ENCODE data around the gene PER3. TPM values are rescaled to one million over a fixed set of nuclear protein-coding genes. Genes with fewer than 3 reads are reported as not detected.

PER3 gene
- total and polyA plus RNA-seq, 3 donors from 2014 or later: 15.4 to 40.8 (median 32.7) TPM

- TF ChIP-seq POLR2A (IDR thresholded peaks at IDR 0.05) (no peak), CTCF (IDR thresholded peaks at IDR 0.05) (no peak)
- intact Hi-C loops (cut with DNase I; ENCODE audit: low total_unique reads): no loop called here
- Histone ChIP-seq H3K36me3 (ENCODE audit: low read depth, missing control alignments) (no peaks in the 10 kb centered on the region), H3K9me3 (no peaks in the 10 kb centered on the region), H3K27ac (peak overlapping the region; percentile 80 to 91), H3K4me1 (peaks cover 11% of the 10 kb centered on the region), H3K4me3 (peak overlapping the region; percentile 86 to 96), H3K27me3 (no peaks in the 10 kb centered on the region)
- 20 to 25% methylated on average over 6 of the region's 6 CpGs for WGBS, 2 donors
- DNase-seq: no peak
These were observed 13.5 kb upstream of the PER3 start for GRCh38 chr1:7770669-7770996.

- DNase-seq: peak; percentile 92
- intact Hi-C loops (cut with DNase I; ENCODE audit: low total_unique reads): no loop called here
- H3K9me3 ChIP-seq: no peaks in the 10 kb centered on the region
- H3K27me3 ChIP-seq: no peaks in the 10 kb centered on the region
- WGBS, 2 donors: 0 to 1% methylated on average over 8 to 44 of the region's 97 CpGs
- H3K4me1 ChIP-seq: peaks cover 11% of the 10 kb centered on the region
- no peaks in the 10 kb centered on the region for H3K36me3 ChIP-seq (ENCODE audit: low read depth, missing control alignments)
- TF ChIP-seq POLR2A (IDR thresholded peaks at IDR 0.05): no peak
- TF ChIP-seq CTCF (IDR thresholded peaks at IDR 0.05): no peak
- H3K27ac ChIP-seq: peak within 1 kb of the TSS; percentile 80 to 91
- H3K4me3 ChIP-seq: peak within 1 kb of the TSS; percentile 86 to 96
These were observed 12.9 kb upstream of the PER3 start, which contains the start of gene VAMP3 for GRCh38 chr1:7770997-7771822. VAMP3 (plus strand) TSS chr1:7771296; CDS start chr1:7771384, 88 bp downstream.

DNA sequence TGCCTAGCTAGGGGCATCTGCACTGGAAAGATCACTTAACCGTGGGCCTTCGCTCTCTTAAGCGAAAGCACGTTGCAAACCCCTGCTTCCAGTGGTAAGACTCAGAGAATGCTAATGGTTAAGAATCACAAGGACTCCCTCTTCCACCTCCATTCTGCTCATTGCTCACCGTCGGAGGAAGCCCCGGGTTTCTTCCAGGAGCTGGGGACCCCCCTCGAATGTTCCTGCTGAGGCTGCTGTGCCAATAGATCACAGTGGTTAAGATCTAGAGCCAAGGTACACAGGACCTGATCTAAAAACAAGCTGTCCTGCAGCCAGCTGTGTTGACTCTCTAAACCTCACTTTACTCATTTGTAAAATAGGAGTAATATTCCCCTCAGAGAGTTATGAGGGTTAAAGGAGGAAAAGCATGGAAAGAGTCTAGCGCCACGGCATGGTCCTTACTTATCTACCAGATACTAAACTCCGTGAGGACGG lies 12.2 kb upstream of the PER3 start:
- peaks cover 11% of the 10 kb centered on the region for H3K4me1 ChIP-seq
- H3K27ac ChIP-seq: peak overlapping the region; percentile 80 to 91
- no peaks in the 10 kb centered on the region for H3K9me3 ChIP-seq
- no peaks in the 10 kb centered on the region for H3K27me3 ChIP-seq
- WGBS, 2 donors: 9 to 11% methylated on average over 12 of the region's 12 CpGs
- TF ChIP-seq POLR2A (IDR thresholded peaks at IDR 0.05) (no peak), CTCF (IDR thresholded peaks at IDR 0.05) (no peak)
- H3K36me3 ChIP-seq (ENCODE audit: low read depth, missing control alignments): no peaks in the 10 kb centered on the region
- intact Hi-C loops (cut with DNase I; ENCODE audit: low total_unique reads): no loop called here
- H3K4me3 ChIP-seq: peak overlapping the region; percentile 86 to 96
- no peak for DNase-seq

DNA sequence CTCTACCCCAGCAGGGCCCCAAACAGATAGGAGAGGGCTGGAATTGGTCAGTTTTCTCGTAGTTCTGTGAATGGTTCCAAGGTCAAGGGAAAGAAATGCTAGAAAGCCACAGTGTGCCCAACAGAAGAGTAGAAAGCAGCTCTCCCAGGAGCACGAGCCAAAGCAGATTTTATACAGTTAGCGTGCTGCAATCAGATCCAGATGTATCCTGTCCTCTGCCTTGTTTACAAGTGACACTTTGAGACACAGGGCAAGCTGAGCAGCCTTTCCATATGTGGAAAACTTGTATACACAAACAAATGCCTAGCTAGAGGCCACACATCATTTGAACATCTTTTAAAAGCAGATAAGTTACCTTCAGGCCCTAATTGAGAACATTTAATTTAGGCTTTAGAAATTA lies 6.5 kb upstream of the PER3 start:
- WGBS, 2 donors: 59 to 62% methylated on average over 3 of the region's 3 CpGs
- intact Hi-C loops (cut with DNase I; ENCODE audit: low total_unique reads): no loop called here
- peaks cover 4% of the 10 kb centered on the region for H3K4me1 ChIP-seq
- DNase-seq: no peak
- no peak overlapping the region for H3K4me3 ChIP-seq
- H3K27me3 ChIP-seq: no peaks in the 10 kb centered on the region
- TF ChIP-seq POLR2A (IDR thresholded peaks at IDR 0.05) (no peak), CTCF (IDR thresholded peaks at IDR 0.05) (no peak)
- H3K36me3 ChIP-seq (ENCODE audit: low read depth, missing control alignments): no peaks in the 10 kb centered on the region
- H3K9me3 ChIP-seq: no peaks in the 10 kb centered on the region
- no peak overlapping the region for H3K27ac ChIP-seq
